H9 (cell line): ENCODE measurements around the gene ADGRD1. TPM values are rescaled to one million over a fixed set of nuclear protein-coding genes. Genes with fewer than 3 reads are reported as not detected.

Experiments
- DNase-seq: peaks from one replicate; pipeline ENCODE4 v3.0.0-alpha.2; 2017
- H2AFZ ChIP-seq: one replicate; pipeline ENCODE4 v1.6.1; 2013; ENCODE audit warnings: mild to moderate bottlenecking, low read length, control low read depth, moderate library complexity
- H2AK5ac ChIP-seq: 2 replicates; pipeline ENCODE4 v1.6.1; 2013; ENCODE audit warnings: low read length, control low read depth, mixed read lengths; ENCODE audit not compliant: insufficient read length
- H2BK120ac ChIP-seq: one replicate; pipeline ENCODE4 v1.6.1; 2013; ENCODE audit warnings: low read depth, mild to moderate bottlenecking, low read length, control low read depth, inconsistent platforms; ENCODE audit not compliant: poor library complexity, severe bottlenecking
- H2BK12ac ChIP-seq: 2 replicates; pipeline ENCODE4 v1.6.1; 2013; ENCODE audit warnings: low read length, control low read depth, mixed read lengths, low read depth; ENCODE audit not compliant: insufficient read length
- H2BK15ac ChIP-seq: 2 replicates; pipeline ENCODE4 v1.6.1; 2013; ENCODE audit warnings: low read depth, low read length, control low read depth
- H2BK20ac ChIP-seq: one replicate; pipeline ENCODE4 v1.6.1; 2013; ENCODE audit warnings: low read depth, mild to moderate bottlenecking, low read length, control low read depth, inconsistent platforms; ENCODE audit not compliant: poor library complexity, severe bottlenecking
- H2BK5ac ChIP-seq: 2 replicates; pipeline ENCODE4 v1.6.1; 2013; ENCODE audit warnings: low read length, control low read depth, mixed read lengths; ENCODE audit not compliant: insufficient read length
- H3K14ac ChIP-seq: 2 replicates; pipeline ENCODE4 v1.6.1; 2013; ENCODE audit warnings: low read length, control low read depth; ENCODE audit not compliant: insufficient read depth
- H3K18ac ChIP-seq: 2 replicates; pipeline ENCODE4 v1.6.1; 2013; ENCODE audit warnings: low read depth, mild to moderate bottlenecking, mixed read lengths, low read length, control low read depth; ENCODE audit not compliant: insufficient read length
- H3K23ac ChIP-seq: 2 replicates; pipeline ENCODE4 v1.6.1; 2013; ENCODE audit warnings: low read length, control low read depth, mixed read lengths, low read depth; ENCODE audit not compliant: insufficient read length
- H3K23me2 ChIP-seq: 2 replicates; pipeline ENCODE4 v1.6.1; 2013; ENCODE audit warnings: low read depth, mild to moderate bottlenecking, mixed read lengths, low read length, control low read depth; ENCODE audit not compliant: insufficient read length, poor library complexity, severe bottlenecking
- H3K27ac ChIP-seq: 2 replicates; pipeline ENCODE4 v1.5.1; 2013; ENCODE audit warnings: low read length, control low read depth, mixed read lengths, low read depth; ENCODE audit not compliant: insufficient read length
- H3K27me3 ChIP-seq: 2 replicates; pipeline ENCODE4 v1.6.1; 2013; ENCODE audit warnings: low read length, control low read depth, inconsistent platforms; ENCODE audit not compliant: insufficient read depth
- H3K4ac ChIP-seq: 2 replicates; pipeline ENCODE4 v1.6.1; 2013; ENCODE audit warnings: low read depth, mild to moderate bottlenecking, control low read depth, inconsistent platforms, low read length, moderate library complexity
- H3K4me1 ChIP-seq: 2 replicates; pipeline ENCODE4 v1.6.1; 2013; ENCODE audit warnings: low read length, control low read depth, inconsistent platforms; ENCODE audit not compliant: insufficient read depth
- H3K4me2 ChIP-seq: 2 replicates; pipeline ENCODE4 v1.6.1; 2013; ENCODE audit warnings: low read length, control low read depth, mixed read lengths; ENCODE audit not compliant: insufficient read length, insufficient read depth
- H3K56ac ChIP-seq: 2 replicates; pipeline ENCODE4 v1.6.1; 2013; ENCODE audit warnings: low read depth, mild to moderate bottlenecking, mixed read lengths, low read length, control low read depth; ENCODE audit not compliant: insufficient read length
- H3K79me1 ChIP-seq: 2 replicates; pipeline ENCODE4 v1.6.1; 2013; ENCODE audit warnings: low read depth, mild to moderate bottlenecking, moderate library complexity, low read length, control low read depth, inconsistent platforms; ENCODE audit not compliant: insufficient read depth, poor library complexity, severe bottlenecking
- H3K79me2 ChIP-seq: 2 replicates; pipeline ENCODE4 v1.6.1; 2013; ENCODE audit warnings: low read length, control low read depth, inconsistent platforms; ENCODE audit not compliant: insufficient read depth
- H3K9ac ChIP-seq: 2 replicates; pipeline ENCODE4 v1.6.1; 2013; ENCODE audit warnings: low read length, control low read depth, mixed read lengths; ENCODE audit not compliant: insufficient read length; ENCODE audit errors: extremely low read depth
- H3K9me3 ChIP-seq: one replicate; pipeline ENCODE4 v1.6.1; 2013; ENCODE audit warnings: low read depth, low read length, inconsistent platforms; ENCODE audit not compliant: control insufficient read depth
- H3T11ph ChIP-seq: one replicate; pipeline ENCODE4 v1.6.1; 2013; ENCODE audit warnings: mild to moderate bottlenecking, low read length, control low read depth, inconsistent platforms
- H4K20me1 ChIP-seq: one replicate; pipeline ENCODE4 v1.6.1; 2013; ENCODE audit not compliant: control insufficient read depth, insufficient read length, insufficient read depth
- H4K5ac ChIP-seq: 2 replicates; pipeline ENCODE4 v1.6.1; 2013; ENCODE audit warnings: low read depth, mild to moderate bottlenecking, mixed read lengths, low read length, control low read depth; ENCODE audit not compliant: insufficient read length
- H4K8ac ChIP-seq: replicated peaks from 2 replicates; pipeline ENCODE4 v1.6.1; 2013; ENCODE audit warnings: low read length, control low read depth, mixed read lengths, low read depth; ENCODE audit not compliant: insufficient read length
- H4K91ac ChIP-seq: 2 replicates; pipeline ENCODE4 v1.6.1; 2013; ENCODE audit warnings: low read depth, mild to moderate bottlenecking, moderate library complexity, mixed read lengths, low read length, control low read depth; ENCODE audit not compliant: insufficient read length
- H3K27ac Mint-ChIP-seq, 3 experiments: 2 replicates in 2 of 3; 3 replicates in 1 of 3; pipeline ENCODE4 v1.8.0; 2020 to 2021; ENCODE audit warnings: mixed read lengths in 3 of 3, mild to moderate bottlenecking in 1 of 3, moderate library complexity in 1 of 3
- H3K27me3 Mint-ChIP-seq: 2 replicates; pipeline ENCODE4 v1.8.0; 2021; ENCODE audit warnings: low read depth, mild to moderate bottlenecking, moderate library complexity, mixed read lengths
- H3K36me3 Mint-ChIP-seq, 3 experiments: 2 replicates in 2 of 3; 3 replicates in 1 of 3; pipeline ENCODE4 v1.8.0; 2020 to 2021; ENCODE audit warnings: low read depth in 3 of 3, mixed read lengths in 3 of 3; ENCODE audit not compliant: insufficient read depth in 1 of 3
- H3K4me1 Mint-ChIP-seq, 2 experiments: 2 replicates each; pipeline ENCODE4 v1.8.0; 2020; ENCODE audit warnings: mixed read lengths in 2 of 2
- H3K4me3 Mint-ChIP-seq, 2 experiments: 2 replicates in 1 of 2; 3 replicates in 1 of 2; pipeline ENCODE4 v1.8.0; 2020 to 2021; ENCODE audit warnings: mild to moderate bottlenecking in 2 of 2, mixed read lengths in 2 of 2, moderate library complexity in 1 of 2
- H3K9me3 Mint-ChIP-seq, 2 experiments: 2 replicates in 1 of 2; 3 replicates in 1 of 2; pipeline ENCODE4 v1.8.0; 2020; ENCODE audit warnings: mild to moderate bottlenecking in 2 of 2, mixed read lengths in 2 of 2, moderate library complexity in 1 of 2
- CTCF ChIP-seq: fragments of 200-600 bp; sonication (generic); conservative IDR thresholded peaks from 3 replicates; pipeline ENCODE4 v1.8.0; 2021; ENCODE audit warnings: antibody characterized with exemption, mild to moderate bottlenecking
- WGBS: extraction: QIAGEN DNeasy Blood & Tissue Kit; methylation state at CpG from one replicate; pipeline ENCODE4 v1.1.7; 2013; ENCODE audit warnings: missing lambda C conversion rate, low lambda C conversion rate, mixed read lengths; ENCODE audit not compliant: insufficient read length; ENCODE audit errors: extremely low coverage; 5-methylcytosine and 5-hydroxymethylcytosine counted together
- total RNA-seq: library from RNA; stranded (reverse); gene quantifications from 2 replicates; pipeline ENCODE4 v1.2.1, GENCODE V29; 2021

ADGRD1 gene
- total RNA-seq, 1 experiment from 2014 or later, result 0.52 TPM

DNA sequence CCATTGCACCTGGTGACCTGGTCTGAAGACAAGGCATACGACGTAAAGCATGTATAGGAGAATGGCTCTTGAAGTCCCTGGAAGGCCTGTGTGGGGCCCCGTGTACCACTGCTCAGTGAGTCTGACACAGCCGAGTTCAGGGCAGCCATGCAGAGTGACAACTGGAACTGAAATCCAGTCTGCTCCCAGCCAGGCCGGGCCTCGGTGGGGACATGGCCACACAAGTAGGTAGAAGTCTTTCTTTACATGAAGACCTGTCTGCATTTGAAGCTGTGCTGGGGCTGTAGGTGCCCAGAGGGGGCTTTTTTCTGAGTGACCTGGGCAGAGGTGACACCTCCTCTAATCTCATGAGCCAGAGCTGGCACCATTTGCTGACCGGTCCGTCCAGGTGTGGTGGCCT is 35.7 kb downstream of the ADGRD1 start:
- Histone ChIP-seq H2BK20ac (no peak overlapping the region), H3K4ac (no peak overlapping the region), H3K27ac (no peak overlapping the region), H3K14ac (no peak overlapping the region), H3K4me1 (no peaks in the 10 kb centered on the region), H3K9me3 (no peaks in the 10 kb centered on the region), H2BK5ac (no peak overlapping the region), H3K27me3 (no peaks in the 10 kb centered on the region), H2AFZ (no peak overlapping the region), H2BK120ac (no peak overlapping the region), H3T11ph (no peak overlapping the region), H2AK5ac (no peak overlapping the region), H3K18ac (no peak overlapping the region), H2BK12ac (no peak overlapping the region), H4K8ac (no peak overlapping the region), H3K79me2 (no peaks in the 10 kb centered on the region), H2BK15ac (no peak overlapping the region), H3K56ac (no peak overlapping the region), H4K91ac (no peak overlapping the region), H4K20me1 (no peaks in the 10 kb centered on the region), H3K23ac (no peak overlapping the region), H3K23me2 (no peaks in the 10 kb centered on the region), H3K79me1 (no peaks in the 10 kb centered on the region), H3K9ac (no peak overlapping the region), H3K4me2 (no peak overlapping the region), H4K5ac (no peak overlapping the region)
- no peak overlapping the region; a peak in 1 of 5 replicates for H3K4me3 Mint-ChIP-seq
- WGBS, result no CpG with 5 or more reads among the region's 8 CpGs
- H3K27me3 Mint-ChIP-seq, result peaks cover 4% of the 10 kb centered on the region
- DNase-seq, result no peak
- no peaks in the 10 kb centered on the region for H3K9me3 Mint-ChIP-seq
- 0 out of 4 replicates have a peak, but pooled peaks cover 0 to 4% of the 10 kb centered on the region in 2 experiments for H3K4me1 Mint-ChIP-seq
- H3K36me3 Mint-ChIP-seq, result no peaks in the 10 kb centered on the region; a peak in 1 of 7 replicates
- H3K27ac Mint-ChIP-seq, result no peak overlapping the region
- no peak for TF ChIP-seq CTCF
